Activated CD8-positive, alpha-beta T cell treated with anti-CD3 and anti-CD28 coated beads, Interleukin-2, amount 10 ng/mL, durations not matched to agents 7 days and 5 days (primary cell): Measurements from ENCODE around the gene CAPS. TPM values are rescaled to one million over a fixed set of nuclear protein-coding genes. Genes with fewer than 3 reads are reported as not detected.
"Not testable (repeated sequence)": the region's sequence is repeated elsewhere in the genome, so short reads cannot be mapped to it uniquely, and the experiment has no call there.

Experiments
- ATAC-seq: fragments of 150-1000 bp; cut with Tn5 transposase; one replicate; pipeline ENCODE4 v1.10.0; 2021; ENCODE audit warnings: moderate library complexity
- CTCF ChIA-PET: fragments of 350-600 bp; sonication (Branson Sonifier 250); formaldehyde crosslinking; loops from one replicate; lab custom pipeline; 2021; ENCODE audit warnings: antibody characterized with exemption; lab: Charles Lee
- POLR2A ChIA-PET: fragments of 350-600 bp; sonication (Branson Sonifier 250); formaldehyde crosslinking; loops from one replicate; lab custom pipeline; 2021; ENCODE audit warnings: antibody characterized with exemption; lab: Charles Lee
- DNase-seq: peaks from one replicate; pipeline ENCODE4 v3.0.0-alpha.2; 2020
- H3K27ac Mint-ChIP-seq: one replicate; pipeline ENCODE4 v1.8.0; 2021; ENCODE audit warnings: mild to moderate bottlenecking, mixed read lengths
- H3K27me3 Mint-ChIP-seq: one replicate; pipeline ENCODE4 v1.8.0; 2021; ENCODE audit warnings: low read depth, mixed read lengths
- H3K36me3 Mint-ChIP-seq: one replicate; pipeline ENCODE4 v1.8.0; 2021; ENCODE audit warnings: low read depth, mixed read lengths
- H3K4me1 Mint-ChIP-seq: one replicate; pipeline ENCODE4 v1.8.0; 2021; ENCODE audit warnings: low read depth, mixed read lengths
- H3K4me3 Mint-ChIP-seq: one replicate; pipeline ENCODE4 v1.8.0; 2021; ENCODE audit warnings: mild to moderate bottlenecking, mixed read lengths
- H3K9me3 Mint-ChIP-seq: one replicate; pipeline ENCODE4 v1.8.0; 2022; ENCODE audit warnings: mixed read lengths; ENCODE audit not compliant: insufficient read depth
- total RNA-seq, 2 experiments: library from RNA; stranded (reverse); gene quantifications; one replicate each; pipeline ENCODE4 v1.2.3, GENCODE V29; 2021

The CAPS gene
- total RNA-seq, 2 experiments from 2014 or later: 11.4 to 12.0 TPM

DNA sequence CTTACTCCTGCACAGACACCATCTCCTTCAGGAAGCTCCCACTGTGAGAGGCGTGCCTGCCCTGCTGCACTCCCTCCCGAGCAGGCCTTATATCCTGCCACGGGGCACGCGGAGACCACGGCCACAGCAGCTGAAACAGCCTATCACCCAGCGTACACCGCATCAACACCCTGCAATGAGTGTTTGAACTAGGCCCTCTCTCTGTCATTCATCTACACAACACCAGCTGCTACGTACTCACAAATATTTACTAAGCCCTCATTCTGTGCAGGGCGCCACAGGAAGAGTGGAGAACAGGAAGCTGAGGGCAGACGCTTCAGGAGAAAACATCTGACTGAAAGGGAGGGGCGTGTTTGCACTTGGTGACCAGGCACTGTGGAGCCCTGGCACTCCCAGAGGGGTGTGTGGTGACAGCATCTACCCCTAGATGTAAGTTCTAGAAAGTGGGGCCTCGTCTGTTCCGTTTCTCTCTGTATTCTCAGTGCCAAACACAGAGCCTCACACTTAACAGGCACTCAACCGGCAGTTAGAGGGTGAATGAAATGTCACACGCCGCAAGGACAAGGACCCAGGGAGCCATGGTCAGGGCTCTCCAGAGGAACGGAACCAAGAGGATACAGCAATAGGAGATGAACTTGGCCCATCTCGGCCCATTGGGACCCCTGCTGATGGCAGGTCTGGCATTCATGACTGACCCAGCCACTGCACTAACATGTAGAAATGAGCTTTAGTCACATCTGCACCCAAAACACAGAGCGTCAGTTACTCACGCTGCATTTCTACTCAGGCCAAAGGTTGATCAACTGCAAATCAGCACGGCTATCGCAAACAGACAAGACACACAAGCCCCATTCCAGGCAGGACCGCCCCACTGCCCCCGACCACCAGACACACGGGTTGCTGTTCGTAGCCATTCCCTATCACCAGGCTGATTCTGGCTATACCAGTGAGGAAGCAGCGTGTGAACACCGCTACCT lies 48.2 kb downstream of the CAPS start:
- H3K27me3 Mint-ChIP-seq: no peaks in the 10 kb centered on the region
- peak overlapping the region; percentile 52 for H3K4me3 Mint-ChIP-seq
- ChIA-PET POLR2A (interaction anchor here (0.6 to 2.0 kb wide), 11 partner anchors 9 to 414 kb away, joined by 3 to 7 read pairs (median 5); partner anchors contain the start of genes NDUFA11, RANBP3 and VMAC), CTCF (interaction anchor here (0.5 to 2.9 kb wide), 10 partner anchors 9 to 292 kb away, joined by 3 to 15 read pairs (median 8); partner anchors contain the start of genes NRTN and RPL36)
- H3K4me1 Mint-ChIP-seq: peaks cover 93% of the 10 kb centered on the region
- H3K9me3 Mint-ChIP-seq: no peaks in the 10 kb centered on the region
- H3K27ac Mint-ChIP-seq: peak overlapping the region; percentile 96
- DNase-seq (peak; percentile 84), ATAC-seq (peak; percentile 90)
- H3K36me3 Mint-ChIP-seq: peaks cover 28% of the 10 kb centered on the region

GRCh38 chr19:5963259-5963658 lies 49.2 kb downstream of the CAPS start:
- ATAC-seq, H3K9me3 Mint-ChIP-seq, DNase-seq, H3K27me3 Mint-ChIP-seq: not testable (repeated sequence)
- ChIA-PET POLR2A (interaction anchor here (1.3 kb wide), 1 partner anchor 9 kb away, joined by 4 read pairs; no protein-coding TSS in a partner anchor), CTCF (interaction anchor here (1.3 kb wide), 1 partner anchor 12 kb away, joined by 4 read pairs; no protein-coding TSS in a partner anchor)
- Mint-ChIP-seq H3K4me1 (peaks cover 96% of the 10 kb centered on the region), H3K4me3 (peak overlapping the region; percentile 31), H3K27ac (peak overlapping the region; percentile 96), H3K36me3 (peaks cover 25% of the 10 kb centered on the region)

DNA sequence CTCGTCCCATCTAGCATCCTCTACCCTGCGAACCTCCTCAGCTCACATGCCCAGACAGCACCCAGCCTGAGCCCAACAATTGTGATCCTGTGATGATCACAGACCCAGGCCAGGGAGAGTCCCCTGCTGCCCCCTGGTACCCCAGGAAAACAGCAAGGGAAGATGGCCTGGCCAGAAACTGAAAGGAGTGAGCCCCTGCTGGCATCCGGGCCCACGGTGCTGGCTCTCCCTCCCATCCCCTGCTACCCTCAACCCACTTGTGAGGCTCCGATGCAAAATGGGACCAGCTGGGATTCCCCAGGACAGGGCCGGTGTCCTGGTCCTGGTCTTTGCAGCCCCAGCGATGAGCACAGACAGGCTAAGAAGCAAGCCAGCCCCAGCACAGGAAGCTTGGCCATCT lies 49.8 kb downstream of the CAPS start:
- Mint-ChIP-seq H3K4me3 (no peak overlapping the region), H3K27ac (peak overlapping the region; percentile 96), H3K4me1 (peaks cover 98% of the 10 kb centered on the region), H3K27me3 (no peaks in the 10 kb centered on the region), H3K9me3 (no peaks in the 10 kb centered on the region), H3K36me3 (peaks cover 24% of the 10 kb centered on the region)
- DNase-seq: no peak
- ChIA-PET CTCF (interaction anchor here (0.7 kb wide), 1 partner anchor 160 kb away, joined by 3 read pairs; no protein-coding TSS in a partner anchor), POLR2A (no interaction called here)
- no peak for ATAC-seq

DNA sequence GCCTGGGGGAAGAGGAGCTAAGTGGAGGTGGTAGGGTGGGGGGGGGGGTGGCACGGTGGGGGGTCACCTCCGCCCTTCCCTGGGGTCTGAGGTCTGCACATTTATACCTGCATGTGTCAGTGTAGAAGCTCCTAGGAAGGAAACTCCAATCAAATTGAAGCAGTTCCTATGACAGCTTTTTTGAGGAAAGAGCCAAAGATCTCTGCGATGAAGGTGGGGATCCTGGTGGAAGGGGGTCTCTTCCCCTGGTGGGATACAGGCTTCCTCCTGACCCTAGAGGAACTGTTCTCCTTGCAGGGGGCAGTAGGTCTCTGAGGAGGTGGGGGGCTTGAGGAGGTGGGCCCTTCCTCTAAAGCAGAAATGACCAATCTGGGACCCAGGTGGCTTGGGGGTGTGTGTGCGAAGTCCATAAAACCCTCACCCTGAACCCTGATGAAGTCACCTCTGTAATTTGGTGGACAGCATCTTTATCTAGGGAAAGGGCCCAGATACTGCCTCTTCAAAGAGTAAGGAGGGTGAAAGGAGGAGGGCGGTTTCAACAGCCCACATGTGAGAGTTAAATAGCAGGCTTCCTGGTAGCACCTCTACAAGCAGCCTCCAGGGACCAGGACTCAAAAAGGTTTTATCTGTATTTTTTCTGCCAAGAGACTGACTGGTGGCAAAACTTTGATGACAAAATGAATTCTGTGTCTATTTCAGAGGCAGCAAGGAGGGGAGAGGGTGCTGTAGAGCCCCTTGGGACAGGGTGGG lies 50.9 kb downstream of the CAPS start:
- CTCF ChIA-PET: interaction anchor here (0.8 to 3.8 kb wide), 2 partner anchors 10 to 14 kb away, joined by 4 to 75 read pairs; no protein-coding TSS in a partner anchor
- H3K4me3 Mint-ChIP-seq: no peak overlapping the region
- peak; percentile 44 for DNase-seq

More for the DNA sequence above, 50.9 kb downstream of the CAPS start:
- peaks cover 89% of the 10 kb centered on the region for H3K4me1 Mint-ChIP-seq
- peaks cover 22% of the 10 kb centered on the region for H3K36me3 Mint-ChIP-seq
- POLR2A ChIA-PET: no interaction called here
- H3K9me3 Mint-ChIP-seq: no peaks in the 10 kb centered on the region
- peak overlapping the region; percentile 64 for H3K27ac Mint-ChIP-seq
- no peaks in the 10 kb centered on the region for H3K27me3 Mint-ChIP-seq
- no peak for ATAC-seq

Other genes with a start within 250 kb of the CAPS start
- gene MICOS13, start 233.7 kb upstream of the CAPS start, total RNA-seq: 10 to 100 TPM; 53.1 to 55.1 TPM
- 1 to 10 TPM; 2.0 to 2.1 TPM for gene HSD11B1L, start 233.2 kb upstream of the CAPS start, total RNA-seq
- 100 to 1,000 TPM; 926 to 951 TPM for gene RPL36, start 224.0 kb upstream of the CAPS start, total RNA-seq
- gene LONP1, start 194.1 kb upstream of the CAPS start, total RNA-seq: 100 to 1,000 TPM; 114 to 129 TPM
- gene CATSPERD, start 193.6 kb upstream of the CAPS start, total RNA-seq: not detected
- 1 to 10 TPM; 5.7 to 6.0 TPM for gene PRR22, start 129.5 kb upstream of the CAPS start, total RNA-seq
- gene DUS3L, start 123.1 kb upstream of the CAPS start, total RNA-seq: 10 to 100 TPM; 56.6 to 66.3 TPM
- not detected for gene NRTN, start 109.2 kb upstream of the CAPS start, total RNA-seq
- under 1 TPM; 0.16 to 0.18 TPM for gene FUT6, start 74.6 kb upstream of the CAPS start, total RNA-seq
- gene FUT3, start 62.8 kb upstream of the CAPS start, total RNA-seq: not detected
- gene FUT5, start 43.7 kb upstream of the CAPS start, total RNA-seq: not detected
- 100 to 1,000 TPM; 225 to 228 TPM for gene NDUFA11, start 10.5 kb upstream of the CAPS start, total RNA-seq
- gene VMAC, start 9.4 kb upstream of the CAPS start, total RNA-seq: 1 to 10 TPM; 6.2 to 6.8 TPM
- gene RANBP3, start 63.9 kb downstream of the CAPS start, total RNA-seq: 10 to 100 TPM; 82.2 to 93.6 TPM
- gene RFX2, start 196.2 kb downstream of the CAPS start, total RNA-seq: 10 to 100 TPM; 12.3 to 13.8 TPM
- not detected for gene ACSBG2, start 221.4 kb downstream of the CAPS start, total RNA-seq